Fibroblast of lung (primary cell): ENCODE measurements around the gene C8G. TPM values are rescaled to one million over a fixed set of nuclear protein-coding genes. Genes with fewer than 3 reads are reported as not detected.

ENCODE experiments used
- DNase-seq, 2 donors: peaks; one replicate each; pipeline versions ENCODE4 v3.0.0 to v3.0.0-alpha.2; 2010; ENCODE audit warnings: low read depth in 2 of 2
- H2AFZ ChIP-seq: 2 replicates; pipeline ENCODE4 v1.5.1; 2012; ENCODE audit warnings: low read length, control low read depth, inconsistent platforms
- H3K27ac ChIP-seq: 2 replicates; pipeline ENCODE4 v1.5.1; 2011; ENCODE audit warnings: low read length, control low read depth; ENCODE audit not compliant: insufficient read depth
- H3K27me3 ChIP-seq: 2 replicates; pipeline ENCODE4 v1.5.1; 2011; ENCODE audit warnings: mild to moderate bottlenecking, low read length; ENCODE audit not compliant: control insufficient read depth, insufficient read depth
- H3K36me3 ChIP-seq: 2 replicates; pipeline ENCODE4 v1.5.1; 2011; ENCODE audit warnings: low read length; ENCODE audit not compliant: control insufficient read depth, insufficient read depth
- H3K4me1 ChIP-seq: 2 replicates; pipeline ENCODE4 v1.5.1; 2011; ENCODE audit warnings: low read length; ENCODE audit not compliant: control insufficient read depth, insufficient read depth; ENCODE audit errors: extremely low read depth
- H3K4me2 ChIP-seq: 2 replicates; pipeline ENCODE4 v1.5.1; 2011; ENCODE audit warnings: low read length, control low read depth; ENCODE audit not compliant: insufficient read depth; ENCODE audit errors: extremely low read depth
- H3K4me3 ChIP-seq, 4 experiments: fragments of 200-600 bp in 1 of 4; sonication (generic) in 1 of 4; replicated peaks in 1 of 4; 2 replicates each; pipeline ENCODE4 v1.5.1; 2011 to 2016; ENCODE audit warnings: low read length in 4 of 4, low read depth in 3 of 4, mild to moderate bottlenecking in 3 of 4, control low read depth in 2 of 4, inconsistent platforms in 1 of 4, mixed read lengths in 1 of 4; ENCODE audit not compliant: insufficient read depth in 1 of 4; ENCODE audit errors: control extremely low read depth in 1 of 4
- H3K79me2 ChIP-seq: 2 replicates; pipeline ENCODE4 v1.5.1; 2012; ENCODE audit warnings: mild to moderate bottlenecking, low read length, inconsistent platforms; ENCODE audit not compliant: control insufficient read depth, insufficient read depth
- H3K9ac ChIP-seq: 2 replicates; pipeline ENCODE4 v1.5.1; 2011; ENCODE audit warnings: mild to moderate bottlenecking, low read length, control low read depth; ENCODE audit not compliant: insufficient read depth
- H3K9me3 ChIP-seq: 2 replicates; pipeline ENCODE4 v1.5.1; 2012; ENCODE audit warnings: low read depth, low read length; ENCODE audit not compliant: control insufficient read depth, insufficient read depth
- H4K20me1 ChIP-seq: 2 replicates; pipeline ENCODE4 v1.5.1; 2011; ENCODE audit warnings: low read length; ENCODE audit not compliant: control insufficient read depth, insufficient read depth; ENCODE audit errors: extremely low read depth
- EZH2 ChIP-seq: IDR thresholded peaks from 2 replicates; pipeline ENCODE4 v1.5.1; 2012; ENCODE audit warnings: low read length, control low read depth, mild to moderate bottlenecking; ENCODE audit errors: missing control alignments
- polyA plus RNA-seq, 2 donors: library from polyadenylated mRNA; depleted of rRNA in 1 of 2; stranded (reverse) in 1 of 2; unstranded in 1 of 2; fragments of >200 nt; gene quantifications; 2 replicates each; pipeline ENCODE4 v1.2.1, GENCODE V29; 2011 to 2012; ENCODE audit warnings: missing spikeins in 1 of 2
- total RNA-seq: library from RNA; depleted of rRNA; stranded (reverse); fragments of >200 nt; gene quantifications from 2 replicates; pipeline ENCODE4 v1.2.1, GENCODE V29; 2014
- TF ChIP-seq, protein P1 (sequence below), 2 donors: IDR thresholded peaks in 1 of 2; conservative IDR thresholded peaks in 1 of 2; 1 replicate in 1 of 2; 2 replicates in 1 of 2; pipeline ENCODE4 v1.5.1; 2011 to 2012; ENCODE audit warnings: low read length in 2 of 2, control low read depth in 1 of 2, inconsistent platforms in 1 of 2, low read depth in 1 of 2, mild to moderate bottlenecking in 1 of 2

The C8G gene
- total and polyA plus RNA-seq, 2 donors (not counting 1 experiment from before 2014, with no cell fraction given) = 0.40 to 1.2 TPM

DNA sequence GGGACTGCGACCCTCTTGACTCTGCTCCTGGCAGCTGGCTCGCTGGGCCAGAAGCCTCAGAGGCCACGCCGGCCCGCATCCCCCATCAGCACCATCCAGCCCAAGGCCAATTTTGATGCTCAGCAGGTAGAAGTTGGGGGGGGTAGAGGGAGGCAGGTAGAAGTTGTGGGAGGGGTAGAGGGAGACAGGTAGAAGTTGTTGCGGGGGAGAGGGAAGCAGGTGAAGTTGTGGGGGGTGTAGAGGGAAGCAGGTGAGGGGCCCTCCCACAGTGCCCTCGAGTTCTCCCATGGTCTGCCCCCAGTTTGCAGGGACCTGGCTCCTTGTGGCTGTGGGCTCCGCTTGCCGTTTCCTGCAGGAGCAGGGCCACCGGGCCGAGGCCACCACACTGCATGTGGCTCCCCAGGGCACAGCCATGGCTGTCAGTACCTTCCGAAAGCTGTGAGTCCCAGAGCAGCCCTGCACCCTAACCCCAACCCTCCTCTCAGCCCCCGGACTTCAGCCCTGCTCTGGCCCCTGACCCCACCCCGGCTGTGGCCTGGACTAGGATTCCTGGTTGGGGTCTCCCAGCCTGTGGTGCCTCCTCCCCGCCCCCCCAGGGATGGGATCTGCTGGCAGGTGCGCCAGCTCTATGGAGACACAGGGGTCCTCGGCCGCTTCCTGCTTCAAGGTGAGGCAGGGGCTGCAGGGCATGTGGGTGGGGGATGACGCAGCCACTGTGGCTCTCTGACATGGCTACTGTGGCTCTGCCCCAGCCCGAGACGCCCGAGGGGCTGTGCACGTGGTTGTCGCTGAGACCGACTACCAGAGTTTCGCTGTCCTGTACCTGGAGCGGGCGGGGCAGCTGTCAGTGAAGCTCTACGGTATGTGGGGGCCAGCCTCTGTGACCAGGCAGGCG is 537 bp downstream of the C8G start:
- H3K4me2 ChIP-seq = no peak overlapping the region

GRCh38 chr9:136946228-136947027 is 1.4 kb downstream of the C8G start:
- DNase-seq = no peak
- H2AFZ ChIP-seq = no peak overlapping the region
- no peak overlapping the region for H3K4me3 ChIP-seq
- no peak overlapping the region for H3K27ac ChIP-seq
- H4K20me1 ChIP-seq = no peaks in the 10 kb centered on the region
- no peak overlapping the region for H3K9ac ChIP-seq
- peaks cover 18% of the 10 kb centered on the region for H3K36me3 ChIP-seq
- no peaks in the 10 kb centered on the region for H3K27me3 ChIP-seq
- H3K4me1 ChIP-seq = peaks cover 2% of the 10 kb centered on the region
- no peaks in the 10 kb centered on the region for H3K9me3 ChIP-seq
- peaks cover 20% of the 10 kb centered on the region for H3K79me2 ChIP-seq
- no peak overlapping the region for H3K4me2 ChIP-seq
- TF ChIP-seq, protein P1, sequence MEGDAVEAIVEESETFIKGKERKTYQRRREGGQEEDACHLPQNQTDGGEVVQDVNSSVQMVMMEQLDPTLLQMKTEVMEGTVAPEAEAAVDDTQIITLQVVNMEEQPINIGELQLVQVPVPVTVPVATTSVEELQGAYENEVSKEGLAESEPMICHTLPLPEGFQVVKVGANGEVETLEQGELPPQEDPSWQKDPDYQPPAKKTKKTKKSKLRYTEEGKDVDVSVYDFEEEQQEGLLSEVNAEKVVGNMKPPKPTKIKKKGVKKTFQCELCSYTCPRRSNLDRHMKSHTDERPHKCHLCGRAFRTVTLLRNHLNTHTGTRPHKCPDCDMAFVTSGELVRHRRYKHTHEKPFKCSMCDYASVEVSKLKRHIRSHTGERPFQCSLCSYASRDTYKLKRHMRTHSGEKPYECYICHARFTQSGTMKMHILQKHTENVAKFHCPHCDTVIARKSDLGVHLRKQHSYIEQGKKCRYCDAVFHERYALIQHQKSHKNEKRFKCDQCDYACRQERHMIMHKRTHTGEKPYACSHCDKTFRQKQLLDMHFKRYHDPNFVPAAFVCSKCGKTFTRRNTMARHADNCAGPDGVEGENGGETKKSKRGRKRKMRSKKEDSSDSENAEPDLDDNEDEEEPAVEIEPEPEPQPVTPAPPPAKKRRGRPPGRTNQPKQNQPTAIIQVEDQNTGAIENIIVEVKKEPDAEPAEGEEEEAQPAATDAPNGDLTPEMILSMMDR (conservative IDR thresholded peaks at IDR 0.05 in 1 of 2, IDR thresholded peaks at IDR 0.05 in 1 of 2; ENCODE audit: low read depth in 1 of 2, low read length in 2 of 2) = no peak
- no peak for TF ChIP-seq EZH2

More for the DNA sequence above, 537 bp downstream of the C8G start:
- H3K79me2 ChIP-seq = peaks cover 22% of the 10 kb centered on the region
- TF ChIP-seq EZH2 = no peak
- TF ChIP-seq, protein P1 (conservative IDR thresholded peaks at IDR 0.05 in 1 of 2, IDR thresholded peaks at IDR 0.05 in 1 of 2; ENCODE audit: low read depth in 1 of 2, low read length in 2 of 2) = no peak
- DNase-seq = no peak
- H3K36me3 ChIP-seq = peaks cover 27% of the 10 kb centered on the region
- H3K27ac ChIP-seq = no peak overlapping the region
- H3K9me3 ChIP-seq = no peaks in the 10 kb centered on the region
- no peak overlapping the region for H2AFZ ChIP-seq
- H3K4me1 ChIP-seq = peaks cover 2% of the 10 kb centered on the region
- no peak overlapping the region for H3K4me3 ChIP-seq
- H3K27me3 ChIP-seq = no peaks in the 10 kb centered on the region
- H4K20me1 ChIP-seq = no peaks in the 10 kb centered on the region
- no peak overlapping the region for H3K9ac ChIP-seq
